Embryonic facial prominence (tissue), 1 donor: ENCODE measurements around the gene UNC93B1.

Experiments
- DNase-seq: peaks from one replicate; pipeline ENCODE4 v3.0.0-alpha.2; 2016; ENCODE audit errors: extremely low spot score

Gene UNC93B1, protein sequence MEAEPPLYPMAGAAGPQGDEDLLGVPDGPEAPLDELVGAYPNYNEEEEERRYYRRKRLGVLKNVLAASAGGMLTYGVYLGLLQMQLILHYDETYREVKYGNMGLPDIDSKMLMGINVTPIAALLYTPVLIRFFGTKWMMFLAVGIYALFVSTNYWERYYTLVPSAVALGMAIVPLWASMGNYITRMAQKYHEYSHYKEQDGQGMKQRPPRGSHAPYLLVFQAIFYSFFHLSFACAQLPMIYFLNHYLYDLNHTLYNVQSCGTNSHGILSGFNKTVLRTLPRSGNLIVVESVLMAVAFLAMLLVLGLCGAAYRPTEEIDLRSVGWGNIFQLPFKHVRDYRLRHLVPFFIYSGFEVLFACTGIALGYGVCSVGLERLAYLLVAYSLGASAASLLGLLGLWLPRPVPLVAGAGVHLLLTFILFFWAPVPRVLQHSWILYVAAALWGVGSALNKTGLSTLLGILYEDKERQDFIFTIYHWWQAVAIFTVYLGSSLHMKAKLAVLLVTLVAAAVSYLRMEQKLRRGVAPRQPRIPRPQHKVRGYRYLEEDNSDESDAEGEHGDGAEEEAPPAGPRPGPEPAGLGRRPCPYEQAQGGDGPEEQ

DNA sequence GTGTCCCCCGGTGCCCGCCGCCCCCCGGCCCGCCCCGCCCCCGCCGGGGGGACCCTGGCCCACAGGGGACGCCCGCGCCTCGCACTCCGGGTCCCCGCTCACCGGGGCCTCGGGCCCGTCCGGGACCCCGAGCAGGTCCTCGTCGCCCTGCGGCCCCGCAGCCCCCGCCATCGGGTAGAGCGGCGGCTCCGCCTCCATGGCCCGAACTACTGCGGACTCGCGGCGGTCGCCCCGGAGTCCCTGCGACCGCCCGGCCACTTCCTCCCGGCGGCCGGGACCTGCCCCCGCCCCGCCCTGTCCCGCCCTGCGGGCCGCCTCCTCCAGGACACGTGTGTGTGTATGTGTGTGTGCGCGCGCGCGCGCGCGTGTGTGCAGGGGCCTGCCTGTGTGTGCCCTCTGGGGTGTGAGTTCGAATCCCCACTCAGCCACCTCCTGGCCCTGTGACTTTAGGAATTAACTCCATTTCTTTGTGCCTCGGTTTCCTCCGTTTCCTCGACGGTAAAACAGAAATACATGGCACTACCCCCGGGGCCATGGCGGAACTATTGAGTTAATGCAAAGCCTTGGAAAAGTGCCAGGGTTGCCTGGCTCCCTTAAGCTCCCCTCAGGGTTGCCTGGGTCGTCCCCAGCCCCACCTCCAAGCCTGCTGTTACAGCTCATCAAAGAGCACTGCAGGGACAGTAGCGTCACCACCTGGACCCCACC, at the start of gene UNC93B1:
Gene UNC93B1, minus strand, starts transcription at position 252 of the 705 bp plus-strand sequence. Its CDS starts 54 bp downstream, at position 198.
- no peak for DNase-seq

DNA sequence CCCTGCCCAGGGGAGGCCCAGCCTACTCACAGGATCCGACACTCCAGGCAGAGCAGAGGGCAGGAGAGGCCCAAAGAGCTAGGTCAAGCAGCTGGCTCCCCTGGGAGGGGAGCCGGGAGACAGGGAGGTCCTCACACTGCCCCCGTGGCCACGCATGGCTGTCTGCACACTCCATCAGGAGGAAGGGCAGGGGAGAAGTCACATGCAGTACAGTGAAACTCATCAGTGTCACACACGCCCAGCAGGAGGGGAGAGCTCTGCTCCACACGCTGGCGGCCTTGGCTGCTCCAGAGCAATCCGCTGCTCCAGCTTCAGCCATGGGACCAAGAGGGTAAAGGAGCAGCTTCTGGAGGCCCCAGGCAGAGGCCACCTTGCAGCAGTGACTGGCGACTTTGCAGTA, 49.2 kb upstream of the UNC93B1 start:
- DNase-seq, result no peak

DNA sequence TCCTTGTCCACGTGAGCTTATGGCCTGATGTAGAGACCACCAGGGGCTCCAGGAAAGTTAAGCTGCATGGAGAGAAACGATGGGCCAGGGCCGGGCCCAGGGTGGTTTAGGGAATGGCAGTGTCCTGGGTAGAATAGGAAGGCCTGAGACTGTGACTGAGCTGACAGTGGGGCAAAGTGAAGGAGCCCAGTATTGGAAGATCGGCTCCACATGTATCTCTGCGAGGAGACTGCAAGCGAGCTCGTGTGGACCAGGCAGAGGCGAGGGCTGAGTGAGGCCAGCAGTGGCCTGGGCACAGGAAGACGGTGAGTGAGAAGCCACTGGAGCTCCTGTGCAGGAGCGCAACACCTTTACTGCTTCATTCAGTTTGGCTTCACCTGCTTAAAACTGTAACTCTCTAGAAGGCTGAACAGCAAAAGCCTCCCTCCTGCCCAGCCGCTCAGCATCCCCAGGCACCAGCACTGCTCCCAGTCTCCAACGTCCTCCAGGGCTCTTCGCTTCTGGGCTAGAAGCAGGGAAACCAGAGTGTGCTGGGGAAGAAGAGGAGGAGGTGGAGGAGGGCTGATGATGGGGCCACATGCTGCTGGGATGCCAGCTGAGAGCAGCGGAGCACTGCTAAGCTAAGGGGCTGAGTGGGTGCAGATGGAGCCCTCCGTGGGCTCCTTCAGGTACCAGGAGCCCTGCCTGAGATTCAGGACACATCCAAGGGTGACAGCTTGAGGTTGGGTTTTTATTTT, 48.4 kb upstream of the UNC93B1 start:
- no peak for DNase-seq

DNA sequence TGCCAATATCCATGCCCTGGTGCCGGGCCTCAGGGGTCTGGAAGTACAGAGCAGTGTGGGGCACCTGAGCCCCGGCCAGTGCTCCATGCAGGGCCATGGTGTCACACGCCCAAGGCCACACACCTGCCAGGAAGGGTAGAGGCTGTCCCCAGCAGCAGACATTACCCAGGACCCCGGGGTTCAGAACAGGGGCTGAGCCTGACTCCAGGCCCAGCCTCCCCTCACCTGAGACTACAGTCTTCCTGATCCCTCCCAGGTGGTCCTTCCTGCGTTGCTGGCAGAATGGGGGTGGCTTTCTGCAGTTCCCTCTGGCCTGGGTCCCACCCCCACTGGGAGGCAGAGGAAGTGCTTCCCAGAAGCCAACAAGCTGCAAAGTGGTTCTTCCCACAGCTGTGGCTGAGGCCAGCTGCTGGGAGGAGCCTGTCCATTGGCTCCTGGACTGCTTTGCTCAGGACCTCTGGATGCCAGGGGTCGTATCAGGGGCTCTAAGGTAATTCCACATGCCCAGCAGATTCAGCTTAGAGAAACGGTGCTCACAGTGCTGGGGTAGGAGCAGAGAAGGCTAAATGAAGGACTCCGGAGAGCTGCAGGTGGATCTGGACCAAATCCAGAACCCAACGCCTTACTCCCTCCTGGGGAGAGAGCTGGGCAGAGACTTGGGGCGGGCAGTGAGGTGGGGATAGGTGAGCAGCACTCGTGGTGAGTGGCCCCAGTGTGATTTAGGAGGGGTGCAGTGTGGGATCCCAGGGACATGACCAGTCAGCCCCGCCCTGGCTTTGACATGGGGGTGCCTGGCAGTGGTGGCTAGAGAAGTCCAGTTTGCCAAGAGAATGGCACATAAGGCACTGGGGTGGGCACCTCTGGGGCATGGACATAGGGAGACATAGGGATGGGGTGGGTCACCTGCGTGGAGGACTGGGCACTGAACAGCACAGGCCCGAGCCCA, 47.6 kb upstream of the UNC93B1 start:
- no peak for DNase-seq

DNA sequence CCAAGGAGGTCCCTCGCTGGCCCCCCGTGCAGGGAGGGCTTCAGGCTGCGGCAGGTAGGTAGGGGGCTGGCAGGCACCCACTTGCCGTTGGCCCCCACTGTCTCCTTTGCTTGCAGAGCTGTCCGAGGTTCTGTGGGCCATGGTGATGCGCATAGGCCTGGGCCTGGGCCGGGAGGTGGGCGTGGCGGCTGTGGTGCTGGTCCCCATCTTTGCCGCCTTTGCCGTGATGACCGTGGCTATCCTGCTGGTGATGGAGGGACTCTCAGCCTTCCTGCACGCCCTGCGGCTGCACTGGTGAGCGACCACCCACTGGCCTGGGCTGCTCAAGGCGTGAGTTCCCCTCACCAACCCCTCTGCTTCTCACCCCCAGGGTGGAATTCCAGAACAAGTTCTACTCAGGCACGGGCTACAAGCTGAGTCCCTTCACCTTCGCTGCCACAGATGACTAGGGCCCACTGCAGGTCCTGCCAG, 46.5 kb upstream of the UNC93B1 start:
- DNase-seq, result no peak

DNA sequence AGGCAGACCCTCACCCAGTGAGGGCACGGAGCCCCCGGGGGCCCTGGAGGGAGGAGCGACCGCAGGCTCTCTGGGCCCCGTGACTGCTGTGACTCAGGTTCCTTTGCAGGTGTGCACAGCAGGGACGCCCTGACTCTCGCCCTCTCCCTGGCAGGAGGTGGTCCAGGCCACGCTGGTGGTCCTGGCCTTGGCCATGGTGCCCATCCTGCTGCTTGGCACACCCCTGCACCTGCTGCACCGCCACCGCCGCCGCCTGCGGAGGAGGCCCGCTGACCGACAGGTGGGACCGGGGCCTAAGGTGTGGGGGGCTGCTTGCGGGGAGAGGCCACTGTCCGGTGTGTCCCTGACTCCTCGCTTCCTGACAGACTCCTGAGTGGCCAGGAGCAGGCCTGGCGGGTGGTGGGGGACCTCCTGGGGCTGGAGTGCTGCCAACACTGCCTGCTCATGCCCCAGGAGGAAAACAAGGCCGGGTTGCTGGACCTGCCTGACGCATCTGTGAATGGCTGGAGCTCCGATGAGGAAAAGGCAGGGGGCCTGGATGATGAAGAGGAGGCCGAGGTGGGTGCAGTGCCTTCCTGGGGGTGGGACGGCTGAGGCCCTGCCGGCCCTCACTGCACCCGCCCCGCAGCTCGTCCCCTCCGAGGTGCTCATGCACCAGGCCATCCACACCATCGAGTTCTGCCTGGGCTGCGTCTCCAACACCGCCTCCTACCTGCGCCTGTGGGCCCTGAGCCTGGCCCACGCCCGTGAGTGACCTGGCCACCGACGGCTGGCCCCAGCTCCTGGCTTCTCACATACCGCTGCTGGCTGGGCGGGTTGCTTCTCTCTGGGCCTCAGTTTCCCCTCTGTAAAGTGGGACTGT, 45.8 kb upstream of the UNC93B1 start:
- DNase-seq, result no peak

DNA sequence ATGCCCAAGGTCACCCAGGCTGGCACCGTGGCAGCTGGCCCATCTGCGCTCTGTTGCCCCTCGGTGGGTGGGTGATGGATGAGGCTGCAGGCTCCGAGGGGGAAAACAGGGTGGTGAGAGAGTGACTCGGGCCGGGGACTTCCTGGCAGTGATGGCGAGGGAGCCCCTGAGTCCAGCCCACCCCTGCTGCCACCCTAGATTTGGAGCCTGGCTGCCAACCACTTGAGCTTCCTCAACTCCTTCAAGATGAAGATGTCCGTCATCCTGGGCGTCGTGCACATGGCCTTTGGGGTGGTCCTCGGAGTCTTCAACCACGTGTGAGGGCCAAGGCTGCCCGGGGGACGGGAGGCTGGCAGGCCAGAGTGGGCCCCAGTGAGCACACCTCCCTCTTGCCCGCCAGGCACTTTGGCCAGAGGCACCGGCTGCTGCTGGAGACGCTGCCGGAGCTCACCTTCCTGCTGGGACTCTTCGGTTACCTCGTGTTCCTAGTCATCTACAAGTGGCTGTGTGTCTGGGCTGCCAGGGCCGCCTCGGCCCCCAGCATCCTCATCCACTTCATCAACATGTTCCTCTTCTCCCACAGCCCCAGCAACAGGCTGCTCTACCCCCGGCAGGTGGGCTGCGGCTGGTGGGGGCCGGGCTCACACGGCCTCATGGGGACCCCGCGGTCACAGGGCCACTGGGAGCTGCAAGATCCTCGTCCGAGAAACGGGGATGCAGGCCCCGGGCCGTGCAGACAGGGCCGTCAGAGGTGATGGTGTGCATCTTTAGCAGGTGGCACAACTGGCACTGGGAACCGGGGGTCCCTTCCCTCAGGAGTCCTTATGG, 45.0 kb upstream of the UNC93B1 start:
- no peak for DNase-seq

DNA sequence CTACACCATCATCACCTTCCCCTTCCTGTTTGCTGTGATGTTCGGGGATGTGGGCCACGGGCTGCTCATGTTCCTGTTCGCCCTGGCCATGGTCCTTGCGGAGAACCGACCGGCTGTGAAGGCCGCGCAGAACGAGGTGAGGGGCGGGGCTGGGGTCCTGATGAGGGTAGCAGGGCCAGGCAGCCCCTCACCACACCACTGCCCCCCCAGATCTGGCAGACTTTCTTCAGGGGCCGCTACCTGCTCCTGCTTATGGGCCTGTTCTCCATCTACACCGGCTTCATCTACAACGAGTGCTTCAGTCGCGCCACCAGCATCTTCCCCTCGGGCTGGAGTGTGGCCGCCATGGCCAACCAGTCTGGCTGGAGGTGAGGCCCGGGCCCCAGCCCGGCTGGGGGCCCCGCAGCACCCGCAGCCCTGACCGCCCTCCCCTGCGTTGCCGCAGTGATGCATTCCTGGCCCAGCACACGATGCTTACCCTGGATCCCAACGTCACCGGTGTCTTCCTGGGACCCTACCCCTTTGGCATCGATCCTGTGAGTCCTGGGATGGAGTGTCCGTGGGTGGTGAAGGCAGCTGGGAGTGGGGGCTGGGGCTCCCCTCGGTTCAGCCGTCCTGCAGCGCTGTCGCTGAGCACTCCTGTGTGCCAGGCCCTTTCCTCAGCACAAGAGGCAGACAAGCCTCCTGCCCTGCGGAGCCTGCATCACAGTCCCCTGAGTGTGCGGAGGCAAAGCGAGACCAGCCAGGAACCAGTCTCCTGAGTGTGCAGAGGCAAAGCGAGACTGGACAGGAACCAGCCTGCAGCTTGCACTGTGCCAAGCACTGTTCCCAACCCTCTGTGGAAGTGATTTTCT, 43.8 kb upstream of the UNC93B1 start:
- DNase-seq, result no peak

DNA sequence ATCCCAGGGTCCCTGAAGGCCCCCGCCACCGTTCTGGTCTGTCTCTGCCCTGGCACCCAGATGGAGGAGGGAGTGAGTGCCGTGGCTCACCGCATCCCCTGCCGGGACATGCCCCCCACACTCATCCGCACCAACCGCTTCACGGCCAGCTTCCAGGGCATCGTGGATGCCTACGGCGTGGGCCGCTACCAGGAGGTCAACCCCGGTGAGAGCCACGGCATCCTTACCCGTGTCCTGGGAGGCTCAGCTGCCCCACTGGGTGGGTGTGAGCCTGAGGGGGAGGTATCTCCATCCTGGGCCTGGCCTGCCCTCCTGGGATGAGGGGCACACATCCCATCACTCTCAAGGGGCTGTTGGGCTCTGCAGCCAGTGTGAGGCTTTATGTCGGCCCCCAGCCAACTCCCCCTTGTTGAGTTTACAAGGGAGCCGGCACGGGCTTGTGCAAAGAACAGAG, 41.0 kb upstream of the UNC93B1 start:
- no peak for DNase-seq

DNA sequence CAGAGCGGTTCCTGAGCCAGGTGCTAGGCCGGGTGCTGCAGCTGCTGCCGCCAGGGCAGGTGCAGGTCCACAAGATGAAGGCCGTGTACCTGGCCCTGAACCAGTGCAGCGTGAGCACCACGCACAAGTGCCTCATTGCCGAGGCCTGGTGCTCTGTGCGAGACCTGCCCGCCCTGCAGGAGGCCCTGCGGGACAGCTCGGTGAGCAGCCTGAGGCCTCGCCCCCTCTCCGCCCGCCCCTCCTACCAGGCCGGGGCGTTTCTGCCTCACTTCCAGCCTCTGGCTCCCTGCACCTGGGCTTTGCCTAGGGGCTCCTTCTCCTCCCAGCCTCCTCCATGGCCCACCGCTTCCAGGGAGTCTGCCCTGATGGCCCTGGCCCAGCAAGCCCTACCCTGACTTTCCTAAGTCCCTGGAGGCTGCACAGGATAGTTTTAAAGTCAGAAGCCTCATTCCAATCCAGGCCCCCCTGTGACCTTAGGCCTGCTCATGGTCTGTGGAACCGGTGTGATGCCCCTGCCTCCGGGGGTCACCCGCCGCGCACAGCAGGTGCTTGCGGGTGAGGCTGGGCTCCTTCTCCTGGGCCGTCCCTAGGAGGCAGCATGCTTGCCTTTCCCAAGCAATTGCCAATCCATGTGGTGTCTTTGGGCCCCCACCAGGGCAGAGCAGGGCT, 40.4 kb upstream of the UNC93B1 start:
- no peak for DNase-seq

DNA sequence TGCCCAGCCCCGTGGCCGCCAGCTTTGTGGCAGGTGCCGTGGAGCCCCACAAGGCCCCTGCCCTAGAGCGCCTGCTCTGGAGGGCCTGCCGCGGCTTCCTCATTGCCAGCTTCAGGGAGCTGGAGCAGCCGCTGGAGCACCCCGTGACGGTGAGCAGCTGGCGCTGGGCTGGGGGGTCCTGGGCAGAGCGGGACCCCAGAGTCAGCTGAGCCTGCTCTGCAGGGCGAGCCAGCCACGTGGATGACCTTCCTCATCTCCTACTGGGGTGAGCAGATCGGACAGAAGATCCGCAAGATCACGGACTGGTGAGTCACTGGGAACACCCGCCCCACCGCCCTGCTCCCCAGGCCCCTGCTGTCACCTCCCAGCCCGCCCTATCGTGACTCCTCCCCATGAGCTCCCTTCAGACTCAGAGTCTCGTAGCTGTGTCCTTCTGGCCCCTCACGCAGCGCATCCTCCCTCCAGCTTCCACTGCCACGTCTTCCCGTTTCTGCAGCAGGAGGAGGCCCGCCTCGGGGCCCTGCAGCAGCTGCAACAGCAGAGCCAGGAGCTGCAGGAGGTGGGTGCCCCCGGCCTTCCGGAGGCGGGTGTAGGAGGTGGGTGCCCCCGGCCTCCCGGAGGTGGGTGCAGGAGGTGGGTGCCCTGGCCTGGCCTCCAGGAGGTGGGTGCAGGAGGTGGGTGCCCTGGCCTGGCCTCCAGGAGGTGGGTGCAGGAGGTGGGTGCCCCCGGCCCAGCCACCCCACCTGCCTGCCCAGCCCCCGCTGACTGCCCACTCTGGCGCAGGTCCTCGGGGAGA, 39.6 kb upstream of the UNC93B1 start:
- no peak for DNase-seq

DNA sequence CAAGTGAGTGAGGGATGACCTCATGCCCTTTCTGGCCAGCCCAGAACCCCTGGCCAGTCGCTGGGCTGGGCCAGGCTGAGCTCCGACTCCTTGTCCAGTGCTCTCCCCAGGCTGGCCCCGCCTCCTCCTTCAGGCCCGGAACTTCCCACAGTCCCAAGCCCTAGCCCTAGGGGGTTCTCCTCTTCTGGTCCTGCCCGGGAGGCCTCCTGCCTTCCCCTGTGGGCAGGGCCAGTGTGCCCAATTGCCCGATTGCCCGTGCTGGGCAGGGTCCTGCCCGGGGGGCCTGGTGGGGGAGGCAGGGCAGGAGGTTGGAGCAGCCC, 39.1 kb upstream of the UNC93B1 start:
- no peak for DNase-seq

DNA sequence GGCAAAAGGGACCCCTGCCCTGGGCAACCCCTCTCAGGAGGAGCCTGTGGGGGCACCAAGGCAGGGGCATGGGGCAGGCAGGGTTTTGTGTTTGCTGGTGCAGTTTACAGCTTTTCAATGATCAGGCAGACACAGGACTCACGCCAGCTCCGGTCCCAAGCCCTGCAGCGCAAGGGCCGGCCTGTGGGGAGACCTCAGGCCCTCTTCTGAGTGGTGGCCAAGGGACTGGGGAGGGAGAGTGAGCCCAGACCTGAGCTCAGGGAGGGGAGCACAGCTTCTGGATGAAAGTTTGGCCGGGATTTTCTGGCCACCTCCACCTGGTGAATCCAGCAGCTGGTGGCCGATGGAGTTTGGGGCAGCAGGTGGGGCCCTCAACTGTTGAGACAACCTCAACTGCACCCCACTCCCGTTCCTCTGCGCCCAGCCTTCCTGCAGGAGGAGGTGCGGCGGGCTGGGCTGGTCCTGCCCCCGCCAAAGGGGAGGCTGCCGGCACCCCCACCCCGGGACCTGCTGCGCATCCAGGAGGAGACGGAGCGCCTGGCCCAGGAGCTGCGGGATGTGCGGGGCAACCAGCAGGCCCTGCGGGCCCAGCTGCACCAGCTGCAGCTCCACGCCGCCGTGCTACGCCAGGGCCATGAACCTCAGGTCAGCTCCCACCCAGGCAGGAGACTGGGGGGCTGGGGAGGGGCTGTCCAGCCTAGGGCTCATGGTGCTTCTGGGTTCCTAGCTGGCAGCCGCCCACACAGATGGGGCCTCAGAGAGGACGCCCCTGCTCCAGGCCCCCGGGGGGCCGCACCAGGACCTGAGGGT, 38.5 kb upstream of the UNC93B1 start:
- no peak for DNase-seq

DNA sequence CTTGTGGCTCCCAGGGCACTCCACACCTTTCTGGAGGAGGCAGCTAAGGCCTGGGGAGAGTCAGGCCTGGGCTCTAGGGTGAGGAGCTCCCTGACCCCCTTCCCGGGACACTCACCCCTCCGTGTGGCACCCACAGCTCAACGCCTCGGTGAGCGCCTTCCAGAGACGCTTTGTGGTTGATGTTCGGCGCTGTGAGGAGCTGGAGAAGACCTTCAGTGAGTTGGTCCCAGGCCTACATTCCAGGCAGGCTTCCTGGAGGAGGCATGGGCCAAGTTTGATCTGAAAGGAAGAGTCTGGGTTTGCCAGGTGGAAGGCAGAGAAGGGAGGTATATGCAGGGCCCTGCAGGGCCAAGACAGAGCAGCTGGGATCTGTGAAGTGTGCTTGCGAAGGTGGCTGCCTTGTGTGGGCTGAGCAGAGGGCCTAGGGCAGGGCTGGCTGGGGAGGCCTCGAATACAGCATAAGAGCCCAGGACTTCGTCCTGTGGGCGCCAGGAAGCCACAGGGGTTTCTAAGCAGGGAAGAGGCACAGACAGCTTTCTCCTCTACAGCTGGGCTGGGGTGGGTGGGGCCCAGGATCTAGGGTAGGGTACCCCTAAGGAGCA, 37.8 kb upstream of the UNC93B1 start:
- no peak for DNase-seq

DNA sequence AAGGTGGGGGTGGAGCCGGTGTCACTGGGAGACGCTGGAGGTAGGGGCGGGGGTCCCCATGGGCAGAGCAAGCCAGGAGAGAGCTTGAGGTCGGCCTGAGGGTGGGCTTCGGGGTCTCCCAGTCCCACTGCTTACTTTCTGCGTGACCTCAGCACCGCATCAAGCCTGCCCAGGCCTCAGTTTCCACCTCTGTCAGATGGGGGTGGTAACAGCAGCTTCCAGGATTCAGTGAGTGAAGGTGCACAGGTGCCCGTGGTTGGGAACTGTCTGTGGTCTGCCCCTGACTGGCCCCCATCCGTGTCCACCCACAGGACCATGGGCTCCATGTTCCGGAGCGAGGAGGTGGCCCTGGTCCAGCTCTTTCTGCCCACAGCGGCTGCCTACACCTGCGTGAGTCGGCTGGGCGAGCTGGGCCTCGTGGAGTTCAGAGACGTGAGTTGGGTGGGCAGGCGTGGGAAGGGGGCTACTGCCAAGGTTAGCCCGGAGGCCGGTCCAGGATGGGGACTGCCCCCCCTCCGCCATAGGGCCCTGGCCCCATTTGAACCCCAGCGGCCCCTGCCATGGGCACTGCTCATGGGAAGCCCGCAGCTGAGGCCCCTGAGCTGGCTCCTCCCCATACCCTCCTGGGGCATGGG, 37.2 kb upstream of the UNC93B1 start:
- DNase-seq, result no peak
